Fibroblast of skin of left biceps (primary cell): Measurements from ENCODE around the gene PGLYRP2.
"Not testable (repeated sequence)": the region's sequence is repeated elsewhere in the genome, so short reads cannot be mapped to it uniquely, and the experiment has no call there.

Experiments
- DNase-seq, 2 experiments: peaks; one replicate each; pipeline ENCODE4 v3.0.0-alpha.2; 2013; ENCODE audit warnings: low read depth in 2 of 2

Gene PGLYRP2

DNA sequence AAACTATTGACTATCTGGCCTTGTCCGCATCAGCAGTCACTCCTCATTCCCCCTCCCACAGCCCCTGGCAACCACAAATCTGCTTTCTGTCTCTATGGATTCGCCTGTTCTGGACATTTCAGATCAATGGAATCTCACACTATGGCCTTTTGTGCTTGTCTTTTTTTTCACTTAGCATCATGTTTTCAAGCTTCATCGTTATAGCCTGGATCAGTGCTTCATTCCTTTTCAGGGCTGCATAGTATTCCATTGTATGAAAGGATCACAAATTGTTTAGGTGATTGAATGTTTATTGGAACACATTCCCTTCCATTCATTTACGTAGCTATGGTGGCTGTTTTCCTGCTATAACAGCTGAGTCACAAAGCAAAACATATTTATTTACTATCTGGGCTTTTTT lies 7.7 kb upstream of the PGLYRP2 start:
- DNase-seq: no peak

DNA sequence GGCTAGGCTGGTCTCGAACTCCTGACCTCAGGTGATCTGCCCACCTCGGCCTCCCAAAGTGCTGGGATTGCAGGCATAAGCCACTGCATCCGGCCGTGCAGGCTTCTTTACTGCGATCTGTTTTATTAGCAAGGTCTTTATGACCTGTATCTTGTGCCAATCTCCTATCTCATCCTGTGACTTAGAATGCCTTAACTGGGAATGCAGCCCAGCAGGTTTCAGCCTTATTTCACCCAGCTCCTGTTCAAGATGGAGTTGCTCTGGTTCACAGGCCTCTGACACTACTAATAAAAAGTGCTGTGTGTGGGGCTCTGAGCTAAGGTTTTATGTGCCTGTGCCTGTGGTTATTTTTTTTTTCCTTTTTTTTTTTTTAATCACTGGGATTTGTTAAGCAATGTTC lies 6.5 kb upstream of the PGLYRP2 start:
- not testable (repeated sequence) for DNase-seq

DNA sequence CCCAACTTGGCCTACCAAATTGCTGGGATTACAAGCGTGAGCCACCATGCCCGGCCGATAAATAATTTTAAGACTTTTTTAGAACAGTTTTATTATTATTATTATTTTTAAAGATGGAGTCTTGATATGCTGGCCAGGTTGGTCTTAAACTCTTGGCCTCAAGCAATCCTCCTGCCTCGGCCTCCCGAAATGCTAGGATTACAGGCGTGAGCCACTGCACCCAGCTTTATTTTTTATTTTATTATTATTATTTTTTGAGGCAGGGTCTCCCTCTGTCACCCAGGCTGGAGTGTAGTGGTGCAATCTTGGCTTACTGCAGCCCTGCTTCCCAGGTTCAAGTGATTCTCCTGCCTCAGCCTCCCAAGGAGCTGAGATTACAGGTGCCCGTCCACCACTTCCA lies 1.7 kb upstream of the PGLYRP2 start:
- not testable (repeated sequence) for DNase-seq

GRCh38 chr19:15476325-15476724 lies 3.0 kb downstream of the PGLYRP2 start:
- DNase-seq: no peak

DNA sequence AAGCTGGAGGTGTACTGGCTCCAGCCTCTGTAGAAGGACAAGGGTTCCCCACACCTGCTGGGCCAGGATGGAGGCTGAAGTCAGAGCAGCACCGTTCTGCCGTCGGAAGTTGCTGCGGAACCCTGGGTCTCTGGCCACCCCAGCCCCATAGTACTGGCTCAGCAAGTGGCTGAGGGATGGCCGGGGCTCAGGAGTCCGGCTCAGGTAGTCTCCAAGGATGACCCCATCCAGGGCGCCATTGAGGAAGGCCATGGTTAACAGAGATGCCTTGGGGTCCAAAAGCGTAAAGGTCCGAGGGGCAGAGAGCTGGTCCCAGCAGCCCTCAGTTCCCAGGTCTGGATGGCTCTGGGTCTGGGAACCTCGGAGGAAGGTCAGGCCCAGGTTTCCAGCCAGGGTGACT lies 3.7 kb downstream of the PGLYRP2 start:
- no peak for DNase-seq

- DNase-seq: no peak
Measured at GRCh38 chr19:15475169-15475568, 4.1 kb downstream of the PGLYRP2 start.

GRCh38 chr19:15473821-15474220 lies 5.5 kb downstream of the PGLYRP2 start:
- not testable (repeated sequence) for DNase-seq

DNA sequence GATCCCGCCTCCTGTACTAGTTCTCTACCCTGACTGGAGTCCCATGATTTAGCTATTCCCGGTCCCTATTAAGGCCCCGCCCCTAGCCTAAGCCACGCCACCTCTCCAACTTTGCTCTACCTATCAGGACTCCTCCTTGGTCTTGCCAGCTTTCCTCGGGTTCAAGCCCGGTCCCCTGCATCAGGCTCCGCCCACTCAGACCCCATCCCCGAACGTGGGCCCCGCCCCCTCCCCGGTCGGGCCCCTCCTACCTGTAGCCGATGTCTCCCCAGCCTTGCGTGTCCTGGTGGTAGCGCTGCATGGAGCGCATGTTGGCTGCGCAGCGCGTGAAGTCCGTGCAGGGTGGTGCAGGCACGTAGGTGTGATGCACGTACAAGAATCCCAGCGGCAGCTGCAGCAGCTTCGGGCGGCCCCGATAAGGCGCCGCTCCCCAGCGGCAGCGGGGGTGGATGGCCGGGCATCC lies 7.6 kb downstream of the PGLYRP2 start:
- DNase-seq: no peak

GRCh38 chr19:15469513-15470297 lies 9.6 kb downstream of the PGLYRP2 start:
- no peak for DNase-seq

DNA sequence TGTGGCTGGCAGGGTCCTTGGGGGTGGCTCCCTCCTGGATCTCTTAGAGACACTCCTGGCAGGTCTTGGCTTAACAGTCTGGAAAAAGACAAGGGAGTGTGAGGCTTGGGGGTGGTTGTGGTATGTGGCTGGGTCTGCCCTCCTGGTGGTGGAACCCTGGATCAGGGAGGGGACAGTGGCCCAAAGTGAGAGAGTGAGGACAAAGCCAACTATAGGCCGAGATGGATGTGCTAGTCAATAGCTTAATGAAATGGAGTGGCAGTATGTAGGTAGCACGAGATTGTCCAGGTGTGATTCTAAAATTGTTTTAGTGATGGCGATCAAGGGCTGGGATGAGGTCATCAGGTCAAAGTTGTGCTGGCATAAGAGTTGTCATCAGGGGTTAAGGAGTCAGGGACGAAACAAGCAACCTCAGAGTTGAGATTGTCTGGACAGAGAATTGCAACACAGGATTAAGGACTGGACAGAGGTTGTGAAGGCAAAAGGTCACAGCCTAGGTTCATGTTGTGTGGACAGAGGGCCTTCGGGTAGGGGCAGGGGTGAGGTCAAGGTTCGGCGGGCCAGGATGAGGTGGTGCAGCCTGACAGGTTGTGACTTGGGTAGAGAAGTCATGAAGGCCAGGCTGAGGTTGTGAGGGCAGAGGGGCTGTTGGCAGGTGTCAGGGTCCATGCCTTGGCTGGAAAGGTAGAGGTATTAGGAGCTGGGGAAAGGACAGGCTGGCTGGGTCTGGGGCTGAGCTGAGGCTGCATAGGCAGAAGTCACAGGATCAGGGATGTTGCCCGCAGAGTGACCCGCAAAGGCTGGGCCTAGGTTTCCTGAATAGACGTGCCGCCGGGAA lies 10.4 kb downstream of the PGLYRP2 start:
- DNase-seq: no peak

- DNase-seq: no peak
Measured at GRCh38 chr19:15467734-15468214, 11.5 kb downstream of the PGLYRP2 start.

- no peak for DNase-seq
Measured at GRCh38 chr19:15466851-15467733, 12.2 kb downstream of the PGLYRP2 start.

GRCh38 chr19:15464394-15465385 lies 14.6 kb downstream of the PGLYRP2 start, which contains the start of gene RASAL3:
TSS of gene RASAL3 (minus strand) at chr19:15464544. CDS start at chr19:15464358, 186 bp downstream.
- DNase-seq: no peak

DNA sequence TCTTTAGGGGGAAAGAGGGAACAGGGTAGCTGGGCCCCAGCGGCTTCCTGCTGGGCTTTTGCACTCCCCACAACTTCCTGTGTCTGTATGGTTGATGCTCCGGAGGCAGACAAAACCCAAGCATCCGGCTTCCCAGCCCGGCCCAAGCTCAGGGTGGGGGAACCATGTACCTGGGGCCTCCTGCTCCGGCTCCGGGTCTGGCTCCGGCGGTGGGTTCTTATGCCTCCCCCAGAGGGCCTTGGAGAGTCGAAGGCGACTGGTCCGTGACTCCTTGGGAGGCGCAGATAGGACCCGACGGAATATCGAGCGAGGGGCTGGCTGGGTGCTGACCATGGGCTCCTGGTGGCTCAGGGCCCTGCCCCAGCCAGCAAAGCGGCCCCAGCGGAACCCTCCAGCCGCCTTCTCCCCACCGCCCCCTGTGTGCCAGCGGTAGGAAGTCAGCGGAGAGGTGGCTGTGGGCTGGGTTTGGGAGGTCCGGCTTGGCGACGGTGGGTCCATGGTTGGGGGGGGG lies 15.4 kb downstream of the PGLYRP2 start:
- DNase-seq: no peak

GRCh38 chr19:15461694-15462093 lies 17.6 kb downstream of the PGLYRP2 start:
- no peak for DNase-seq

- no peak for DNase-seq
Measured at GRCh38 chr19:15457701-15458484, 21.4 kb downstream of the PGLYRP2 start.

DNA sequence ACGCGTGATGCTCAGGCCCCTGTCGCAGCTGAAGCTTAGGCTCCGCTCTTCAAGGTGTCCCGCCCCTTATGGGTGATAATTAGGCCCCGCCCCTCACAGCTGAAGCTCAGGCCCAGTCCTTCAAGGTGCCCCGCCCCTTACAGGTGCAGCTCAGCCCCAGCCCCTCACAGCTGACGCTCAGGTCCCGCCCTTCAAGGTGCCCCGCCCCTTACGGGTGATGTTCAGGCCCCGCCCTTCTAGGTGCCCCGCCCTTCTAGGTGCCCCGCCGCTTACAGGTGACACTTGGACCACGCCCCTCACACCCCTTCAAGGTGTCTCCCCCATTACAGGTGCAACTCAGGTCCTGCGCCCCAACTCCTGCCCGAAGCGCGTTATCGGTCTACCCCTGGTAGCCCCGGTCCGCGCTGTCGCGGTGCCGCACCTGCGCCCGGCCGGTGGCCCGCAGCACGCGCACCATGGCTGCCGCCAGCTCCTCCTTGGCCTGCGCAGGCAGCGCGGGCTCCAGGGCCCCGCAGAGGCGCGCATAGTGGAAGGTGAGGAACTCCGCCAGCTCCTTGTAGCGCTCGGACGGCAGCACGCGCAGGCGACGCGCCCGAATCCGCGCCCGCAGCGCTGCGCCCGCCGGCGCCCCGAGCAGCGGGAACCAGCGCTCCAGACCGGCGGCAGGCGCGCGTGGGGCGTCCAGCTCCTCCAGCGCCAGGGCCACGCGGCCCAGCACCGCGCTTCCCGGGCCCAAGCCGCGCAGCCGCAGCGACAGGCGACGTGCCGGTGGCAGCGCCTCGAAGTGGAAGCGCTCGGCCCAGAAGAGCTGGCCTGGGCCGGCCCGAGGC lies 22.2 kb downstream of the PGLYRP2 start:
- DNase-seq: no peak

DNA sequence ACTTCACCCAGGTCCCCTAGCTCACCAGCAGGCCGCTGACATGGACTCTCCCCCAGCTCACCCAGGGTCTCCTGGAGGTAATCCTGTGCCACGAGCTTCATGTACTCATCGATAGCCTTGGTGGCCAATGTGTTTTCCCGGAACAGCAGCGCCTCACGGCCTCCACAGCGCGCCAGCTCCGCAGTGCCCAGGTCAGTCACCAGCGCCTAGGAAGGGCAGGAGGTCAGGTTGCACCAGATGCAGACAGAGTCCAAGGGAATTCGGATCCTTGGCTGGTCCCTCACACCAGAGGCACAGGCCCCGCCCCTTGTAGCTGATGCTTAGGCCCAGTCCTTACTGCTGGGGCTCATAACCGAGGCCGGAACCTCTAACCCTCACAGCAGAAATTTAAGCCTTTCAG lies 22.9 kb downstream of the PGLYRP2 start:
- no peak for DNase-seq
